Skeletal muscle cell (primary cell): Measurements from ENCODE around the gene LRP1-AS.

ENCODE experiments used
- DNase-seq: peaks from one replicate; pipeline ENCODE4 v3.0.0-alpha.2; 2010; ENCODE audit warnings: low read depth
- H3K4me3 ChIP-seq: 2 replicates; pipeline ENCODE4 v1.5.1; 2011; ENCODE audit warnings: low read depth, mild to moderate bottlenecking, control low read depth, low read length, moderate library complexity

The LRP1-AS gene

DNA sequence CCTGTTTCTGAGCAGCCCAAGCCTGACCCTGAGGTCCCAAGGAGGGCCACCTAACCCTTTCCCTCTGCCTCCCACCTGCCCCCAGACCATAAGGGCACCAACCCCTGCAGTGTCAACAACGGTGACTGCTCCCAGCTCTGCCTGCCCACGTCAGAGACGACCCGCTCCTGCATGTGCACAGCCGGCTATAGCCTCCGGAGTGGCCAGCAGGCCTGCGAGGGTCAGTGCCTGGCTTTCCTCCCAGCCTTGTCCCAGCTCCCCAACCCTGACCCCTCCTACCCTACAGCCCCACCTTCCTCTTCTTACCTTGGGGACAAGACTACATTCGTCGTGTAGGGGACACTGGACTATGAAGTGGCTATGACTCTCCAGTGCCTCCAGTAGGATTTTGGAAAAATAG lies 33.7 kb upstream of the LRP1-AS start:
- no peak overlapping the region for H3K4me3 ChIP-seq
- DNase-seq = no peak

DNA sequence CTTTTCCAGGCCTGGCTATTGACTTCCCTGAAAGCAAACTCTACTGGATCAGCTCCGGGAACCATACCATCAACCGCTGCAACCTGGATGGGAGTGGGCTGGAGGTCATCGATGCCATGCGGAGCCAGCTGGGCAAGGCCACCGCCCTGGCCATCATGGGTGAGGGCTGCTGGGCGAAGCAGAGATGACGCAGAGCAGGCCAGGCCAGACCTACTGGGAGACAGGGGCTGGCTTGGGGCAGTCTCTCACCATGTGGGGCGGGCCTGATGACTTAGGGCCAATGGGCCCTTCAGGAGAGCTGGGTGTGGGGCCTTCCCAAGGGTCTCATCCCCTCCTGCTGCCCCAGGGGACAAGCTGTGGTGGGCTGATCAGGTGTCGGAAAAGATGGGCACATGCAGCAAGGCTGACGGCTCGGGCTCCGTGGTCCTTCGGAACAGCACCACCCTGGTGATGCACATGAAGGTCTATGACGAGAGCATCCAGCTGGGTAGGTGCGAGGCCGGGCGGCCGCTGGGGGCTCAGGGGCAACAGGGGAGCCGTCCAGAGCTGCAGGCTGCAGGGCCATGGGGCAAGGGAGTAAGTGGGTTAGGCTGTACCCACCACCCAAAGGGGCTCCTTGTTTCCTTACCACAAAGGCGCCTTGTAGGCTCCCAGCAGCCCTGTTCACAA lies 33.0 kb upstream of the LRP1-AS start:
- no peak overlapping the region for H3K4me3 ChIP-seq
- no peak for DNase-seq

GRCh38 chr12:57179331-57180086 lies 32.1 kb upstream of the LRP1-AS start:
- H3K4me3 ChIP-seq = no peak overlapping the region
- no peak for DNase-seq

GRCh38 chr12:57178213-57178612 lies 30.8 kb upstream of the LRP1-AS start:
- H3K4me3 ChIP-seq = no peak overlapping the region
- no peak for DNase-seq

- no peak for DNase-seq
- H3K4me3 ChIP-seq = no peak overlapping the region
Measured at GRCh38 chr12:57177354-57177753, 29.9 kb upstream of the LRP1-AS start.

GRCh38 chr12:57176846-57177245 lies 29.4 kb upstream of the LRP1-AS start:
- DNase-seq = no peak
- no peak overlapping the region for H3K4me3 ChIP-seq

DNA sequence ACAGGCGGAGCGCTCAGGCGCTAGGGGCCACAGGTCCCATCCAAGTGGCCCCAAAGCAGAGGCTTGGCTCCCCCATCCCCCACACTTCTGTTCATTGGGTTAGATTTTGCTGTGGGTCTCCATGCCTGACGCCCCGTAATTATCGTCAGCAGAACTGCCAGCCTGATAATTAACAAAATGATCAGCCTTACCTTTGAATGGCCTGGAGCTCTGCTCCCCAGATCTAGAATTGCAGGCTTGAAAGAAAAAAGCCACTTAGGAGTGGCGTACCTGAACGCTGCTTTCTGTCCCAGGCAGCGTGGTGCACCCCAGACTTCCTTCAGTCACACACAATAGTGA lies 28.7 kb upstream of the LRP1-AS start:
- no peak for DNase-seq

GRCh38 chr12:57175428-57176138 lies 28.2 kb upstream of the LRP1-AS start:
- H3K4me3 ChIP-seq = no peak overlapping the region
- DNase-seq = no peak

More for the DNA sequence above, 28.7 kb upstream of the LRP1-AS start:
- no peak overlapping the region for H3K4me3 ChIP-seq

DNA sequence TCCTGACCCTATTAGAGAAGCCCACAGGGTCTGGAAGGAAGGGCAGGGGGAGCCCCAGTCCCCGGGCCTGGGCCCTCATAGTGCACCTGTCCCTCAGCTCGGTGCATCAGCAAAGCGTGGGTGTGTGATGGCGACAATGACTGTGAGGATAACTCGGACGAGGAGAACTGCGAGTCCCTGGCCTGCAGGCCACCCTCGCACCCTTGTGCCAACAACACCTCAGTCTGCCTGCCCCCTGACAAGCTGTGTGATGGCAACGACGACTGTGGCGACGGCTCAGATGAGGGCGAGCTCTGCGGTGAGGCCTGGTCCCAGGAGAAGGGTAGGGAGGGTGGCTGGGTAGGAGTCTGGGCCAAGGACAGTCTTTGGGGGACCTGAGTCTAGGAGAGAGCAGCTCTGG lies 26.3 kb upstream of the LRP1-AS start:
- no peak for DNase-seq
- H3K4me3 ChIP-seq = no peak overlapping the region

- DNase-seq = no peak
- H3K4me3 ChIP-seq = no peak overlapping the region
Measured at GRCh38 chr12:57173089-57173488, 25.7 kb upstream of the LRP1-AS start.

DNA sequence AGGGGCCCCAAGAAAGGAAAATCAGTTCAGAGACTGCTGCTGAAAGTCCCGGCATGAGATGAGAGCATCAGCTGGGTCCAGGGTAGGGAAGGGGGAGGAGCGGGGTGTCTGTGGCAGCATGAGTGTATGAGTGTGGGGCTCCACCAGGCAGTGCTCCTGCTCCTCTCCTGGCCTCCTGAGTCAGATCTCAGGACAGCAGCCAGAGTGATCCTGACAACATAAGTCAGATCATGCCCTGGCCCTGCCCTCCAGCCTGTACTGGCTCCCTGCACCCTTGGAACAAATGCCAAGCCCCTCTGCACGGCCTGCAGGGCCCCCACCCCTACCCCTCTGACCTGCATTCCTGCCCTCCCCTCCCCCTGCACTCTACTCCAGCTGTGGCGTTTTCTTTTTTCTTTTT lies 24.2 kb upstream of the LRP1-AS start:
- H3K4me3 ChIP-seq = no peak overlapping the region
- DNase-seq = no peak

DNA sequence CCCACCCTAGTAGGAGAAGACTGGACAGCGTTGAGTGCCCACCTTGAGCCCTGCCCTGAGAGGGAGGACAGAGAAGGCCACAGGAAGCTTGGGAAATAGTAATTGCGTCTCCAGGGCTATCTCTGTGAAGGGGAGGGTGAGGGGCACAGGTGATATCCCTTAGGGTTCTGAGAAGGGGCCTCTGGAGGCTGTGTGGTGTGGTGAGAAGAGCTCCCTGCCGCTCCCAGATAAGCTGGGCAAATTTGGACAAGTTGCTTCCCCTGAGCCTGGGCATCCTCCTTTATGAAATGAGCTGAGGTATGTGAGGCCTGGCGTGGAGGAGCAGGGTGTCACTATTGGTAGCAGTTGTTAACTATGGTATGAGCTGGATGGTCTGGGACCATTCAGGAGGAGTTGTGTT lies 23.5 kb upstream of the LRP1-AS start:
- no peak overlapping the region for H3K4me3 ChIP-seq
- no peak for DNase-seq

GRCh38 chr12:57170408-57170807 lies 23.0 kb upstream of the LRP1-AS start:
- H3K4me3 ChIP-seq = no peak overlapping the region
- DNase-seq = no peak

GRCh38 chr12:57169969-57170368 lies 22.6 kb upstream of the LRP1-AS start:
- DNase-seq = no peak
- H3K4me3 ChIP-seq = no peak overlapping the region

DNA sequence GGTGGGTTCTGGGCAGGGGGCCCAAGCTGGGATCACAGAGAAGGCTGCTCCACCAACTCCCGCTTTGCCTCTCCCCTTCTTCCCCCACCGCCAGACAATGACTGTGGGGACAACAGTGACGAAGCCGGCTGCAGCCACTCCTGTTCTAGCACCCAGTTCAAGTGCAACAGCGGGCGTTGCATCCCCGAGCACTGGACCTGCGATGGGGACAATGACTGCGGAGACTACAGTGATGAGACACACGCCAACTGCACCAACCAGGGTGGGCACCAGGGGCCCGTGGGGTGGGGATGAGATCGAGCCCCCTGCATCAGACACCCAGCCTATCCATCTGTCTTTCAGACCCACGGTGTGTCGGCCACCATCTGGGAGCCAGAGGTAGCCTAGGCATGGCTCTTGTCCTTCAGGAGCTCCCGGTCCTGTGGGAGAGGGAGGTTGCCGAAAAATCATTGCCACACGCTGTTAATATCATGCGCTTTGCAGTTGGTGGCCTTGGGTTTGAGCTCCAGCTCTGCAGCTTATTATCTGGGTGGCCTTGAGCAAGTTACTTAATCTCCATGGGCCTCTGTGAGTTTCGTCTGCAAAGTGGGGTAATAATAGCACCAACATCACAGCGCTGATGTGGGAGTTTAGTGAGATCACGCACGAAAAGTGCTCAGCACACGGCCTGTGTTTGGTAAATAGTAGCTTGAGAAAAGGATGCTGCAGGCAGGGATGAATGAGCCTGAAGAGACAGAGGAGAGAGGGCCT lies 21.8 kb upstream of the LRP1-AS start:
- DNase-seq = no peak
- no peak overlapping the region for H3K4me3 ChIP-seq

DNA sequence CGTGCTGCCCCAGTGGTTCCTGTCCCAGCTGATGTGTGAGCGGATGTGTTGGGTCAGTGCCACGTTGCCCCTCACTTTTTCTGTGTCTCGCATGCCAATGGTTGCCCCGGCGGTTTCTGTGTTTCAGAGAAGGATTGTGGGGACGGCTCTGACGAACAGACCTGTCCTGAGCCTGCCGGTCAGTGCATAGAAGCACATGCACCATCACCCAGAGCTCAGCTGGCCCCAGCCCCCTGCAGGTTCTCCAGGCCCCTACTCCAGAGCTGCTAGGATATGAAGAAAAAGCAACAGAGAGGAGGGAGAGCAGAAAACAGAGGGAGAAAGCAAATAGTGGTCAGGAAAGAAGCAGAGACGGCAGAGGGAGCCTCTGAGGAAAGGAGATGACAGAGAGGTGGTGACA lies 20.6 kb upstream of the LRP1-AS start:
- no peak overlapping the region for H3K4me3 ChIP-seq
- no peak for DNase-seq

GRCh38 chr12:57166971-57167371 lies 19.6 kb upstream of the LRP1-AS start:
- no peak overlapping the region for H3K4me3 ChIP-seq

GRCh38 chr12:57165741-57166140 lies 18.3 kb upstream of the LRP1-AS start:
- DNase-seq = no peak
- H3K4me3 ChIP-seq = no peak overlapping the region

More at GRCh38 chr12:57166971-57167371, 19.6 kb upstream of the LRP1-AS start:
- no peak for DNase-seq

DNA sequence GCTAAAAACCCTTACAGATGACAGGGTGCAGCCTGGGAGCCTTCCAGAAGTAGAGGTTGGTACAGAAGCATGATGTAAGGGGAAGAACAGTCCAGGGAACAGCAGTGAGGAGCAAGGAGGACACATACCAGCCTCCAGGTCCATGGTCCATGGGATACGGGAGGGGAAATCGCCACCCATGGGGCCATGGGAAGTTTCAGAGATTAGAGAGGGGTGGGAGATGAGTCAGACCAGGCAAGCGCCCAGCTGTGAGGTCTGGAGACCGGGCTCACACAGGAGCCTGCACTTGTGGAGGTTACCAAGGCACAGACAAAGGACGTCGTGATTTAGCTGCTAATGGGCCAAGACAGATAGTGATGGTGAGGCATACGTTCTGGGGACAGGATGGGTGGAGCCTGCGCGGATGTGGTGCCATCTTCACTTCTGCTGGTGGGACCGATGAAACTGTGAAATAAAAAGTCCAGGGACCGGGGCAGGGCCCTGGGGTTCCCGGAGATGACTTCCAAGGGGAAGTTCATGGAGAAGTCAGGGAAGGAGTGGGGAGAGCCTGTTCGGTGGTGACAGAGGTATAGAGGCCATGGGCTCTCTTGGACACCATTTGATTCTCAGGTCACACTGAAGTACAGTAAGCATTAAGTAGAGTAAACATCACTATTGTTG lies 17.7 kb upstream of the LRP1-AS start:
- no peak overlapping the region for H3K4me3 ChIP-seq
- no peak for DNase-seq

DNA sequence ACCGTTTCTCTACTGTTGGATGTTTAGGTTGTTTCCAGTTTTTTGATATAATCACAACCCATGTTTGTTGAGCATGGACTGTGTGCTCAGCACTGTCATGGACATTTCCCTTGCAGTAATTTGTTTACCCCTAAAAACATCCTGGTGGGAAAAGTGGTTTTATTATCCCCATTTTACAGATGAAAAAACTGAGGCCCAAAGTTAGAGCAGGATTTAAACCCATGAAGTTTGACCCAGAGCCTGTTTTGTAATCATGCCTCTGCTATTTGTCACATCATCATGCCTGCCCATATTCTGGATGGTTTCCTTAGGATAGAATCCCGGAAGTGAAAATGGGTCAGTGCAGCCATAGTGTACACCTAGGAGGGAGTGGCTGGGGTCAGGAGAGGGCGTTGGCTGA lies 17.0 kb upstream of the LRP1-AS start:
- H3K4me3 ChIP-seq = no peak overlapping the region
- no peak for DNase-seq
